H9 (cell line): ENCODE data around the gene GPC6. TPM values are rescaled to one million over a fixed set of nuclear protein-coding genes. Genes with fewer than 3 reads are reported as not detected.

Source experiments
- DNase-seq: peaks from one replicate; pipeline ENCODE4 v3.0.0-alpha.2; 2017
- H2AFZ ChIP-seq: one replicate; pipeline ENCODE4 v1.6.1; 2013; ENCODE audit warnings: mild to moderate bottlenecking, low read length, control low read depth, moderate library complexity
- H2AK5ac ChIP-seq: 2 replicates; pipeline ENCODE4 v1.6.1; 2013; ENCODE audit warnings: low read length, control low read depth, mixed read lengths; ENCODE audit not compliant: insufficient read length
- H2BK120ac ChIP-seq: one replicate; pipeline ENCODE4 v1.6.1; 2013; ENCODE audit warnings: low read depth, mild to moderate bottlenecking, low read length, control low read depth, inconsistent platforms; ENCODE audit not compliant: poor library complexity, severe bottlenecking
- H2BK12ac ChIP-seq: 2 replicates; pipeline ENCODE4 v1.6.1; 2013; ENCODE audit warnings: low read length, control low read depth, mixed read lengths, low read depth; ENCODE audit not compliant: insufficient read length
- H2BK15ac ChIP-seq: 2 replicates; pipeline ENCODE4 v1.6.1; 2013; ENCODE audit warnings: low read depth, low read length, control low read depth
- H2BK20ac ChIP-seq: one replicate; pipeline ENCODE4 v1.6.1; 2013; ENCODE audit warnings: low read depth, mild to moderate bottlenecking, low read length, control low read depth, inconsistent platforms; ENCODE audit not compliant: poor library complexity, severe bottlenecking
- H2BK5ac ChIP-seq: 2 replicates; pipeline ENCODE4 v1.6.1; 2013; ENCODE audit warnings: low read length, control low read depth, mixed read lengths; ENCODE audit not compliant: insufficient read length
- H3K14ac ChIP-seq: 2 replicates; pipeline ENCODE4 v1.6.1; 2013; ENCODE audit warnings: low read length, control low read depth; ENCODE audit not compliant: insufficient read depth
- H3K18ac ChIP-seq: 2 replicates; pipeline ENCODE4 v1.6.1; 2013; ENCODE audit warnings: low read depth, mild to moderate bottlenecking, mixed read lengths, low read length, control low read depth; ENCODE audit not compliant: insufficient read length
- H3K23ac ChIP-seq: 2 replicates; pipeline ENCODE4 v1.6.1; 2013; ENCODE audit warnings: low read length, control low read depth, mixed read lengths, low read depth; ENCODE audit not compliant: insufficient read length
- H3K23me2 ChIP-seq: 2 replicates; pipeline ENCODE4 v1.6.1; 2013; ENCODE audit warnings: low read depth, mild to moderate bottlenecking, mixed read lengths, low read length, control low read depth; ENCODE audit not compliant: insufficient read length, poor library complexity, severe bottlenecking
- H3K27ac ChIP-seq: 2 replicates; pipeline ENCODE4 v1.5.1; 2013; ENCODE audit warnings: low read length, control low read depth, mixed read lengths, low read depth; ENCODE audit not compliant: insufficient read length
- H3K27me3 ChIP-seq: 2 replicates; pipeline ENCODE4 v1.6.1; 2013; ENCODE audit warnings: low read length, control low read depth, inconsistent platforms; ENCODE audit not compliant: insufficient read depth
- H3K4ac ChIP-seq: 2 replicates; pipeline ENCODE4 v1.6.1; 2013; ENCODE audit warnings: low read depth, mild to moderate bottlenecking, control low read depth, inconsistent platforms, low read length, moderate library complexity
- H3K4me1 ChIP-seq: 2 replicates; pipeline ENCODE4 v1.6.1; 2013; ENCODE audit warnings: low read length, control low read depth, inconsistent platforms; ENCODE audit not compliant: insufficient read depth
- H3K4me2 ChIP-seq: 2 replicates; pipeline ENCODE4 v1.6.1; 2013; ENCODE audit warnings: low read length, control low read depth, mixed read lengths; ENCODE audit not compliant: insufficient read length, insufficient read depth
- H3K56ac ChIP-seq: 2 replicates; pipeline ENCODE4 v1.6.1; 2013; ENCODE audit warnings: low read depth, mild to moderate bottlenecking, mixed read lengths, low read length, control low read depth; ENCODE audit not compliant: insufficient read length
- H3K79me1 ChIP-seq: 2 replicates; pipeline ENCODE4 v1.6.1; 2013; ENCODE audit warnings: low read depth, mild to moderate bottlenecking, moderate library complexity, low read length, control low read depth, inconsistent platforms; ENCODE audit not compliant: insufficient read depth, poor library complexity, severe bottlenecking
- H3K79me2 ChIP-seq: 2 replicates; pipeline ENCODE4 v1.6.1; 2013; ENCODE audit warnings: low read length, control low read depth, inconsistent platforms; ENCODE audit not compliant: insufficient read depth
- H3K9ac ChIP-seq: 2 replicates; pipeline ENCODE4 v1.6.1; 2013; ENCODE audit warnings: low read length, control low read depth, mixed read lengths; ENCODE audit not compliant: insufficient read length; ENCODE audit errors: extremely low read depth
- H3K9me3 ChIP-seq: one replicate; pipeline ENCODE4 v1.6.1; 2013; ENCODE audit warnings: low read depth, low read length, inconsistent platforms; ENCODE audit not compliant: control insufficient read depth
- H3T11ph ChIP-seq: one replicate; pipeline ENCODE4 v1.6.1; 2013; ENCODE audit warnings: mild to moderate bottlenecking, low read length, control low read depth, inconsistent platforms
- H4K20me1 ChIP-seq: one replicate; pipeline ENCODE4 v1.6.1; 2013; ENCODE audit not compliant: control insufficient read depth, insufficient read length, insufficient read depth
- H4K5ac ChIP-seq: 2 replicates; pipeline ENCODE4 v1.6.1; 2013; ENCODE audit warnings: low read depth, mild to moderate bottlenecking, mixed read lengths, low read length, control low read depth; ENCODE audit not compliant: insufficient read length
- H4K8ac ChIP-seq: replicated peaks from 2 replicates; pipeline ENCODE4 v1.6.1; 2013; ENCODE audit warnings: low read length, control low read depth, mixed read lengths, low read depth; ENCODE audit not compliant: insufficient read length
- H4K91ac ChIP-seq: 2 replicates; pipeline ENCODE4 v1.6.1; 2013; ENCODE audit warnings: low read depth, mild to moderate bottlenecking, moderate library complexity, mixed read lengths, low read length, control low read depth; ENCODE audit not compliant: insufficient read length
- H3K27ac Mint-ChIP-seq, 3 experiments: 2 replicates in 2 of 3; 3 replicates in 1 of 3; pipeline ENCODE4 v1.8.0; 2020 to 2021; ENCODE audit warnings: mixed read lengths in 3 of 3, mild to moderate bottlenecking in 1 of 3, moderate library complexity in 1 of 3
- H3K27me3 Mint-ChIP-seq: 2 replicates; pipeline ENCODE4 v1.8.0; 2021; ENCODE audit warnings: low read depth, mild to moderate bottlenecking, moderate library complexity, mixed read lengths
- H3K36me3 Mint-ChIP-seq, 3 experiments: 2 replicates in 2 of 3; 3 replicates in 1 of 3; pipeline ENCODE4 v1.8.0; 2020 to 2021; ENCODE audit warnings: low read depth in 3 of 3, mixed read lengths in 3 of 3; ENCODE audit not compliant: insufficient read depth in 1 of 3
- H3K4me1 Mint-ChIP-seq, 2 experiments: 2 replicates each; pipeline ENCODE4 v1.8.0; 2020; ENCODE audit warnings: mixed read lengths in 2 of 2
- H3K4me3 Mint-ChIP-seq, 2 experiments: 2 replicates in 1 of 2; 3 replicates in 1 of 2; pipeline ENCODE4 v1.8.0; 2020 to 2021; ENCODE audit warnings: mild to moderate bottlenecking in 2 of 2, mixed read lengths in 2 of 2, moderate library complexity in 1 of 2
- H3K9me3 Mint-ChIP-seq, 2 experiments: 2 replicates in 1 of 2; 3 replicates in 1 of 2; pipeline ENCODE4 v1.8.0; 2020; ENCODE audit warnings: mild to moderate bottlenecking in 2 of 2, mixed read lengths in 2 of 2, moderate library complexity in 1 of 2
- CTCF ChIP-seq: fragments of 200-600 bp; sonication (generic); conservative IDR thresholded peaks from 3 replicates; pipeline ENCODE4 v1.8.0; 2021; ENCODE audit warnings: antibody characterized with exemption, mild to moderate bottlenecking
- WGBS: extraction: QIAGEN DNeasy Blood & Tissue Kit; methylation state at CpG from one replicate; pipeline ENCODE4 v1.1.7; 2013; ENCODE audit warnings: missing lambda C conversion rate, low lambda C conversion rate, mixed read lengths; ENCODE audit not compliant: insufficient read length; ENCODE audit errors: extremely low coverage; 5-methylcytosine and 5-hydroxymethylcytosine counted together
- total RNA-seq: library from RNA; stranded (reverse); gene quantifications from 2 replicates; pipeline ENCODE4 v1.2.1, GENCODE V29; 2021

The GPC6 gene
- total RNA-seq, 1 experiment from 2014 or later = 15.6 TPM

GRCh38 chr13:94268661-94269060 is 1042.1 kb downstream of the GPC6 start:
- Histone ChIP-seq H4K5ac (no peak overlapping the region), H3K4me1 (no peaks in the 10 kb centered on the region), H2BK20ac (no peak overlapping the region), H4K91ac (no peak overlapping the region), H3K18ac (no peak overlapping the region), H3K79me2 (no peaks in the 10 kb centered on the region), H3K23ac (no peak overlapping the region), H3K4me2 (no peak overlapping the region), H2BK120ac (no peak overlapping the region), H3K79me1 (no peaks in the 10 kb centered on the region), H3K23me2 (no peaks in the 10 kb centered on the region), H3K27me3 (no peaks in the 10 kb centered on the region), H3K27ac (no peak overlapping the region), H2AFZ (no peak overlapping the region), H4K8ac (no peak overlapping the region), H2BK5ac (no peak overlapping the region), H3K9me3 (no peaks in the 10 kb centered on the region), H3K9ac (no peak overlapping the region), H3T11ph (no peak overlapping the region), H2AK5ac (no peak overlapping the region), H4K20me1 (no peaks in the 10 kb centered on the region), H3K4ac (no peak overlapping the region), H3K56ac (no peak overlapping the region), H3K14ac (no peak overlapping the region), H2BK12ac (no peak overlapping the region), H2BK15ac (no peak overlapping the region)
- Mint-ChIP-seq H3K9me3 (no peaks in the 10 kb centered on the region), H3K36me3 (peaks cover 0 to 4% (median 0%) of the 10 kb centered on the region in 3 experiments; a peak in 2 of 7 replicates), H3K27ac (no peak overlapping the region), H3K4me1 (peaks cover 5 to 6% of the 10 kb centered on the region in 2 experiments; a peak in 2 of 4 replicates), H3K27me3 (no peaks in the 10 kb centered on the region; the same call in 1 of the 2 replicates), H3K4me3 (no peak overlapping the region)
- no CpG with 5 or more reads among the region's 5 CpGs for WGBS
- no peak for TF ChIP-seq CTCF
- DNase-seq = no peak
